Heart left ventricle (tissue), 13 donors: Measurements from ENCODE around the gene TMEM239.

ENCODE experiments used
- CTCF ChIP-seq, 12 donors: fragments of 200-600 bp; sonication (generic) in 4 of 12; IDR thresholded peaks; one replicate each; pipeline versions ENCODE4 v1.5.0 to v1.8.0; 2018 to 2022; ENCODE audit warnings: antibody characterized with exemption in 12 of 12, mild to moderate bottlenecking in 5 of 12
- POLR2A ChIP-seq, 2 donors: fragments of 450-650 bp; IDR thresholded peaks; one replicate each; pipeline ENCODE4 v1.6.1; 2017; ENCODE audit warnings: antibody characterized with exemption in 2 of 2, mild to moderate bottlenecking in 2 of 2, moderate library complexity in 2 of 2
- donor health status: ischemic (EF 13 %, LVEDD 7.1; RV severe dilation, severe dysfunction).
- donor health status: DM: no; HTN: yes; CAD: no.
- donor health status: DM: no; HTN: no; CAD: no.
- donor health status: ischemic (EF 25% LVEDD 6.9; RV normal size, moderate dysfunction).
- donor health status: ischemic (EF 25% LVEDD 5.7; RV mildly dilated, moderate dysfunction).
- donor health status: ischemic (EF 35%, LVEDD 5.7; RV mildly dilated, moderate dysfunction).
- donor health status: nonischemic (EF 11% LVEDD 7.7; RV severe dilation, severe dysfunction).
- donor health status: DM: yes; HTN: yes; CAD: no.
- donor health status: PGD.
- donor health status: ischemic (EF 29% LVEDD 5.4; RV normal size, mild dysfunction).
- donor health status: nonischemic (EF 23%, LVEDD 6.1; RV moderate dilation, normal function).

- TF ChIP-seq POLR2A (IDR thresholded peaks at IDR 0.05), result no peak
- no peak for TF ChIP-seq CTCF (IDR thresholded peaks at IDR 0.05)
These were observed 16.9 kb upstream of the TMEM239 start for GRCh38 chr20:2799271-2799670.
